Breast epithelium (tissue), 3 donors: Measurements from ENCODE around the gene OTUD3.

Experiments
- CTCF ChIP-seq, 3 donors: fragments of 450-650 bp; IDR thresholded peaks; one replicate each; pipeline ENCODE4 v1.5.1; 2016 to 2017; ENCODE audit warnings: antibody characterized with exemption in 3 of 3, mild to moderate bottlenecking in 3 of 3, moderate library complexity in 3 of 3
- POLR2A ChIP-seq: fragments of 450-650 bp; IDR thresholded peaks from one replicate; pipeline ENCODE4 v1.6.1; 2016; ENCODE audit warnings: antibody characterized with exemption, mild to moderate bottlenecking, moderate library complexity
- POLR2AphosphoS5 ChIP-seq, 3 donors: sonication (generic); formaldehyde crosslinking; IDR thresholded peaks; one replicate each; pipeline ENCODE4 v1.6.1; 2017; ENCODE audit warnings: antibody characterized with exemption in 3 of 3

- TF ChIP-seq CTCF (IDR thresholded peaks at IDR 0.05) (no peak), POLR2AphosphoS5 (IDR thresholded peaks at IDR 0.05) (no peak), POLR2A (no peak)
These were observed 2.5 kb upstream of the OTUD3 start for GRCh38 chr1:19879661-19880060.
